H9 (cell line): Measurements from ENCODE around the gene NPAT. TPM values are rescaled to one million over a fixed set of nuclear protein-coding genes. Genes with fewer than 3 reads are reported as not detected.

Experiments used
- DNase-seq: peaks from one replicate; pipeline ENCODE4 v3.0.0-alpha.2; 2017
- H2AFZ ChIP-seq: one replicate; pipeline ENCODE4 v1.6.1; 2013; ENCODE audit warnings: mild to moderate bottlenecking, low read length, control low read depth, moderate library complexity
- H2AK5ac ChIP-seq: 2 replicates; pipeline ENCODE4 v1.6.1; 2013; ENCODE audit warnings: low read length, control low read depth, mixed read lengths; ENCODE audit not compliant: insufficient read length
- H2BK120ac ChIP-seq: one replicate; pipeline ENCODE4 v1.6.1; 2013; ENCODE audit warnings: low read depth, mild to moderate bottlenecking, low read length, control low read depth, inconsistent platforms; ENCODE audit not compliant: poor library complexity, severe bottlenecking
- H2BK12ac ChIP-seq: 2 replicates; pipeline ENCODE4 v1.6.1; 2013; ENCODE audit warnings: low read length, control low read depth, mixed read lengths, low read depth; ENCODE audit not compliant: insufficient read length
- H2BK15ac ChIP-seq: 2 replicates; pipeline ENCODE4 v1.6.1; 2013; ENCODE audit warnings: low read depth, low read length, control low read depth
- H2BK20ac ChIP-seq: one replicate; pipeline ENCODE4 v1.6.1; 2013; ENCODE audit warnings: low read depth, mild to moderate bottlenecking, low read length, control low read depth, inconsistent platforms; ENCODE audit not compliant: poor library complexity, severe bottlenecking
- H2BK5ac ChIP-seq: 2 replicates; pipeline ENCODE4 v1.6.1; 2013; ENCODE audit warnings: low read length, control low read depth, mixed read lengths; ENCODE audit not compliant: insufficient read length
- H3K14ac ChIP-seq: 2 replicates; pipeline ENCODE4 v1.6.1; 2013; ENCODE audit warnings: low read length, control low read depth; ENCODE audit not compliant: insufficient read depth
- H3K18ac ChIP-seq: 2 replicates; pipeline ENCODE4 v1.6.1; 2013; ENCODE audit warnings: low read depth, mild to moderate bottlenecking, mixed read lengths, low read length, control low read depth; ENCODE audit not compliant: insufficient read length
- H3K23ac ChIP-seq: 2 replicates; pipeline ENCODE4 v1.6.1; 2013; ENCODE audit warnings: low read length, control low read depth, mixed read lengths, low read depth; ENCODE audit not compliant: insufficient read length
- H3K23me2 ChIP-seq: 2 replicates; pipeline ENCODE4 v1.6.1; 2013; ENCODE audit warnings: low read depth, mild to moderate bottlenecking, mixed read lengths, low read length, control low read depth; ENCODE audit not compliant: insufficient read length, poor library complexity, severe bottlenecking
- H3K27ac ChIP-seq: 2 replicates; pipeline ENCODE4 v1.5.1; 2013; ENCODE audit warnings: low read length, control low read depth, mixed read lengths, low read depth; ENCODE audit not compliant: insufficient read length
- H3K27me3 ChIP-seq: 2 replicates; pipeline ENCODE4 v1.6.1; 2013; ENCODE audit warnings: low read length, control low read depth, inconsistent platforms; ENCODE audit not compliant: insufficient read depth
- H3K4ac ChIP-seq: 2 replicates; pipeline ENCODE4 v1.6.1; 2013; ENCODE audit warnings: low read depth, mild to moderate bottlenecking, control low read depth, inconsistent platforms, low read length, moderate library complexity
- H3K4me1 ChIP-seq: 2 replicates; pipeline ENCODE4 v1.6.1; 2013; ENCODE audit warnings: low read length, control low read depth, inconsistent platforms; ENCODE audit not compliant: insufficient read depth
- H3K4me2 ChIP-seq: 2 replicates; pipeline ENCODE4 v1.6.1; 2013; ENCODE audit warnings: low read length, control low read depth, mixed read lengths; ENCODE audit not compliant: insufficient read length, insufficient read depth
- H3K56ac ChIP-seq: 2 replicates; pipeline ENCODE4 v1.6.1; 2013; ENCODE audit warnings: low read depth, mild to moderate bottlenecking, mixed read lengths, low read length, control low read depth; ENCODE audit not compliant: insufficient read length
- H3K79me1 ChIP-seq: 2 replicates; pipeline ENCODE4 v1.6.1; 2013; ENCODE audit warnings: low read depth, mild to moderate bottlenecking, moderate library complexity, low read length, control low read depth, inconsistent platforms; ENCODE audit not compliant: insufficient read depth, poor library complexity, severe bottlenecking
- H3K79me2 ChIP-seq: 2 replicates; pipeline ENCODE4 v1.6.1; 2013; ENCODE audit warnings: low read length, control low read depth, inconsistent platforms; ENCODE audit not compliant: insufficient read depth
- H3K9ac ChIP-seq: 2 replicates; pipeline ENCODE4 v1.6.1; 2013; ENCODE audit warnings: low read length, control low read depth, mixed read lengths; ENCODE audit not compliant: insufficient read length; ENCODE audit errors: extremely low read depth
- H3K9me3 ChIP-seq: one replicate; pipeline ENCODE4 v1.6.1; 2013; ENCODE audit warnings: low read depth, low read length, inconsistent platforms; ENCODE audit not compliant: control insufficient read depth
- H3T11ph ChIP-seq: one replicate; pipeline ENCODE4 v1.6.1; 2013; ENCODE audit warnings: mild to moderate bottlenecking, low read length, control low read depth, inconsistent platforms
- H4K20me1 ChIP-seq: one replicate; pipeline ENCODE4 v1.6.1; 2013; ENCODE audit not compliant: control insufficient read depth, insufficient read length, insufficient read depth
- H4K5ac ChIP-seq: 2 replicates; pipeline ENCODE4 v1.6.1; 2013; ENCODE audit warnings: low read depth, mild to moderate bottlenecking, mixed read lengths, low read length, control low read depth; ENCODE audit not compliant: insufficient read length
- H4K8ac ChIP-seq: replicated peaks from 2 replicates; pipeline ENCODE4 v1.6.1; 2013; ENCODE audit warnings: low read length, control low read depth, mixed read lengths, low read depth; ENCODE audit not compliant: insufficient read length
- H4K91ac ChIP-seq: 2 replicates; pipeline ENCODE4 v1.6.1; 2013; ENCODE audit warnings: low read depth, mild to moderate bottlenecking, moderate library complexity, mixed read lengths, low read length, control low read depth; ENCODE audit not compliant: insufficient read length
- H3K27ac Mint-ChIP-seq, 3 experiments: 2 replicates in 2 of 3; 3 replicates in 1 of 3; pipeline ENCODE4 v1.8.0; 2020 to 2021; ENCODE audit warnings: mixed read lengths in 3 of 3, mild to moderate bottlenecking in 1 of 3, moderate library complexity in 1 of 3
- H3K27me3 Mint-ChIP-seq: 2 replicates; pipeline ENCODE4 v1.8.0; 2021; ENCODE audit warnings: low read depth, mild to moderate bottlenecking, moderate library complexity, mixed read lengths
- H3K36me3 Mint-ChIP-seq, 3 experiments: 2 replicates in 2 of 3; 3 replicates in 1 of 3; pipeline ENCODE4 v1.8.0; 2020 to 2021; ENCODE audit warnings: low read depth in 3 of 3, mixed read lengths in 3 of 3; ENCODE audit not compliant: insufficient read depth in 1 of 3
- H3K4me1 Mint-ChIP-seq, 2 experiments: 2 replicates each; pipeline ENCODE4 v1.8.0; 2020; ENCODE audit warnings: mixed read lengths in 2 of 2
- H3K4me3 Mint-ChIP-seq, 2 experiments: 2 replicates in 1 of 2; 3 replicates in 1 of 2; pipeline ENCODE4 v1.8.0; 2020 to 2021; ENCODE audit warnings: mild to moderate bottlenecking in 2 of 2, mixed read lengths in 2 of 2, moderate library complexity in 1 of 2
- H3K9me3 Mint-ChIP-seq, 2 experiments: 2 replicates in 1 of 2; 3 replicates in 1 of 2; pipeline ENCODE4 v1.8.0; 2020; ENCODE audit warnings: mild to moderate bottlenecking in 2 of 2, mixed read lengths in 2 of 2, moderate library complexity in 1 of 2
- total RNA-seq: library from RNA; stranded (reverse); gene quantifications from 2 replicates; pipeline ENCODE4 v1.2.1, GENCODE V29; 2021
- TF ChIP-seq, protein P1 (sequence below): fragments of 200-600 bp; sonication (generic); conservative IDR thresholded peaks from 3 replicates; pipeline ENCODE4 v1.8.0; 2021; ENCODE audit warnings: antibody characterized with exemption, mild to moderate bottlenecking

NPAT gene
- total RNA-seq, 1 experiment from 2014 or later = 22.9 TPM

DNA sequence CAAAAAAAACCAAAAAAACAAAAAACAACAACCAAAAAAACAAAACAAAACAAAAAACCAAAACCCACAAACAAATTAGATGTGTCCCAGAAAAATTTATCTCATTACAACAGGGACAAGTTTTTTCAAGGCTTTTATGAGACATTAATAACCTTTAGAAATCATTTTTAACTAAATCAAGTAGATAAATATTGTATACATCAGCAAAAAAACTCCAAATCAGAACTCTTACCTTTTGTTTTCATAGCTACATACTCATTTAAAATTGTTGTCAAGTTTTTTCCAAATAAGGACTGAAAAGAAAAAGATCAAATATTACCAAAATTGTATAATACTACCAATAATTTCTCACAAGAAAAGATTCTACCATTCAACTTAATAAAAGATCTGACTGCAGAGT is 28.7 kb downstream of the NPAT start:
- no peak overlapping the region for H2BK120ac ChIP-seq
- peaks cover 27 to 64% (median 60%) of the 10 kb centered on the region in 3 experiments; a peak in 6 of 7 replicates for H3K36me3 Mint-ChIP-seq

More for the DNA sequence above, 28.7 kb downstream of the NPAT start:
- Histone ChIP-seq H2BK12ac (no peak overlapping the region), H3K27me3 (no peaks in the 10 kb centered on the region), H3K4me1 (no peaks in the 10 kb centered on the region; the same call in 1 of the 2 replicates), H3K79me1 (no peaks in the 10 kb centered on the region), H3K4ac (no peak overlapping the region), H3K4me2 (no peak overlapping the region), H4K20me1 (no peaks in the 10 kb centered on the region), H3K23me2 (no peaks in the 10 kb centered on the region), H3K27ac (no peak overlapping the region), H3K18ac (no peak overlapping the region), H2BK5ac (no peak overlapping the region), H4K91ac (no peak overlapping the region), H4K5ac (no peak overlapping the region), H3K79me2 (no peaks in the 10 kb centered on the region), H3T11ph (no peak overlapping the region), H4K8ac (no peak overlapping the region), H2AK5ac (no peak overlapping the region), H2BK20ac (no peak overlapping the region), H3K9ac (no peak overlapping the region), H2BK15ac (no peak overlapping the region), H3K56ac (no peak overlapping the region), H2AFZ (no peak overlapping the region), H3K9me3 (no peaks in the 10 kb centered on the region), H3K23ac (no peak overlapping the region), H3K14ac (no peak overlapping the region)
- Mint-ChIP-seq H3K4me3 (no peak overlapping the region), H3K4me1 (no peaks in the 10 kb centered on the region; a peak in 1 of 4 replicates), H3K27me3 (no peaks in the 10 kb centered on the region), H3K27ac (peak overlapping the region in 1 of 3 experiments; percentile 23; a peak in 1 of 7 replicates), H3K9me3 (no peaks in the 10 kb centered on the region)
- TF ChIP-seq, protein P1, sequence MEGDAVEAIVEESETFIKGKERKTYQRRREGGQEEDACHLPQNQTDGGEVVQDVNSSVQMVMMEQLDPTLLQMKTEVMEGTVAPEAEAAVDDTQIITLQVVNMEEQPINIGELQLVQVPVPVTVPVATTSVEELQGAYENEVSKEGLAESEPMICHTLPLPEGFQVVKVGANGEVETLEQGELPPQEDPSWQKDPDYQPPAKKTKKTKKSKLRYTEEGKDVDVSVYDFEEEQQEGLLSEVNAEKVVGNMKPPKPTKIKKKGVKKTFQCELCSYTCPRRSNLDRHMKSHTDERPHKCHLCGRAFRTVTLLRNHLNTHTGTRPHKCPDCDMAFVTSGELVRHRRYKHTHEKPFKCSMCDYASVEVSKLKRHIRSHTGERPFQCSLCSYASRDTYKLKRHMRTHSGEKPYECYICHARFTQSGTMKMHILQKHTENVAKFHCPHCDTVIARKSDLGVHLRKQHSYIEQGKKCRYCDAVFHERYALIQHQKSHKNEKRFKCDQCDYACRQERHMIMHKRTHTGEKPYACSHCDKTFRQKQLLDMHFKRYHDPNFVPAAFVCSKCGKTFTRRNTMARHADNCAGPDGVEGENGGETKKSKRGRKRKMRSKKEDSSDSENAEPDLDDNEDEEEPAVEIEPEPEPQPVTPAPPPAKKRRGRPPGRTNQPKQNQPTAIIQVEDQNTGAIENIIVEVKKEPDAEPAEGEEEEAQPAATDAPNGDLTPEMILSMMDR = no peak
- DNase-seq = no peak
